Mononuclear cell (primary cell): ENCODE measurements around the gene SMPX. TPM values are rescaled to one million over a fixed set of nuclear protein-coding genes. Genes with fewer than 3 reads are reported as not detected.

Experiments
- H3K27me3 ChIP-seq: 2 replicates; pipeline ENCODE4 v1.6.0; 2011; ENCODE audit warnings: low read length, control low read depth; ENCODE audit not compliant: insufficient read depth
- H3K4me1 ChIP-seq: 2 replicates; pipeline ENCODE4 v1.5.1; 2011; ENCODE audit warnings: mild to moderate bottlenecking, low read length, control low read depth; ENCODE audit not compliant: insufficient read depth
- H3K4me3 ChIP-seq: 2 replicates; pipeline ENCODE4 v1.5.1; 2011; ENCODE audit warnings: mild to moderate bottlenecking, low read length, moderate library complexity
- H3K9me3 ChIP-seq: 2 replicates; pipeline ENCODE4 v1.5.1; 2011; ENCODE audit warnings: low read depth, mild to moderate bottlenecking, control low read depth, low read length
- total RNA-seq: library from RNA; depleted of rRNA; stranded (reverse); fragments of >200 nt; gene quantifications from one replicate; pipeline ENCODE4 v1.2.3, GENCODE V29; 2012

Gene SMPX
- total RNA-seq, 1 donor, result not detected

DNA sequence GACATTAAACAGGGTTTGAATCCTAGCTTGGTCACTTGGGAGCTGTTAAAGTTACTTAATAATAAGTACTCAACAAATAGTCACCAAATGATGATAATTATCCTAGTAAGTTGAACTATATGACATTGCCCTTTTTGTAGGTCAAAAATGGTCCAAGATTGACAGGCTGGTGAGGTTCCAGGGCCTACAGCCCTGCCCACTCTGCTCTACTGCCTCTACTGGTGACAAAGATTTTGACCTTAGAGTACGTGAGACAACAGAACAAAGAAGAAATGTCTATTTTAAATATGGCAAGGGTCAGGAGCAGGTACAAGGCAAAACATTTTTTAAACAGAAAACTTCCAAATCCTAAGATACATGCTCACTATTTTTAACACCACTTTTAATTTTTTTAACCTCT, 572 bp upstream of the SMPX start:
- no peaks in the 10 kb centered on the region for H3K4me1 ChIP-seq
- no peak overlapping the region for H3K4me3 ChIP-seq
- no peaks in the 10 kb centered on the region for H3K9me3 ChIP-seq

DNA sequence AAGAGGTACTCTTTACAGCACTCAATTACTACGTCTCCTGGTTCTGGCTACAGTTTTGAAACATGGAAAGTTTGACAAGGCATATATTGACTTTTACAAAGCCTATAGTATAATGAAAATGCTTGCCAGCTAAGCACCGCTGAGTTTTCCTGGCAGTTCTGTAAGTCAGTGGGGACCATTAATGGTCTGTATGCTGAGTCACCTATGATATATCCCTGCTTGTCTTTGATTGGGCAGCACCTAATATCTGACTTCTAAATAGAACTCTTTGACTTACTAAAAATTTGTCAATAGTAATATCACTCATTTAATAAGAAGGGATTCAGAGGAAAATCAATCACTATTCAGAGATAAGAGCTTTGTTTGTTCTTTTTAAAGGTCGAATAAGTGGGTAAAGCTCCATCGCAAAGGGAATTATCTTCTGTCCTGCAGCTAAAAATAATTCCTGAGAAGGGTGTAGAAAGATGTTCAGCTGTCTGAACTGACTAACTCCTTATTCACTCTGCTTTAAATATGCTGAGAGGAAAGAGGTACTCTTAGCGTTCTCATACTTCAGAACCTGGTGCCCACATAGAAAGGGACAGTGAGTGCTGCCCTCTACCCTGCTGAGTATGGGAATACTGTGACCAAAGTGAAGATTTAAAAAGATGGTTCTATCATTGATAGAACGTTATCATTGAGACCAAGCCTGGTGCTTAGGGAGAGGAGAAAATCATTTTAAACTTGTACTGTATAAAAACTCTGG, 959 bp downstream of the SMPX start:
- Histone ChIP-seq H3K9me3 (no peaks in the 10 kb centered on the region), H3K4me3 (no peak overlapping the region), H3K27me3 (no peaks in the 10 kb centered on the region), H3K4me1 (no peaks in the 10 kb centered on the region)

More for the DNA sequence above, 572 bp upstream of the SMPX start:
- no peaks in the 10 kb centered on the region for H3K27me3 ChIP-seq

DNA sequence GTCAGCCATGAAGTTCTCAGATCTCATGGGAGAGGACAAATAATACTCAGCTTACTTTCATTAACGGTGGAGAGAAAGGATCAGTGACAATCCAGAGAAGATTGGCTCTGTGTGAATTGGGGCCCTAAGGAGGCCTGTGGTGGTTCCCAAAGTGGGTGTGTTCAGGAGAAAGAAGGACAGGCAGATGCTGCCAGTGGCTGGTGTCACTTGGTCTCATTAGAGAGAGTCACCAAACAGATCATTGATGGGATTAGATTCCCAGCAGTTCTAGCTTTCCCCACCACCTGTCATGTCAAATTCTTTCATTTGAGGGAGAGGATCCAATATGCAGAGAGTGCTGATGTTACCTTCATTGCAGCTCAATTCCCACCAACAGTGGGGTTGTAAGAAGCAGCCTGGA, 8.0 kb downstream of the SMPX start:
- Histone ChIP-seq H3K4me1 (no peaks in the 10 kb centered on the region), H3K4me3 (no peak overlapping the region), H3K27me3 (peaks cover 4% of the 10 kb centered on the region), H3K9me3 (no peaks in the 10 kb centered on the region)

DNA sequence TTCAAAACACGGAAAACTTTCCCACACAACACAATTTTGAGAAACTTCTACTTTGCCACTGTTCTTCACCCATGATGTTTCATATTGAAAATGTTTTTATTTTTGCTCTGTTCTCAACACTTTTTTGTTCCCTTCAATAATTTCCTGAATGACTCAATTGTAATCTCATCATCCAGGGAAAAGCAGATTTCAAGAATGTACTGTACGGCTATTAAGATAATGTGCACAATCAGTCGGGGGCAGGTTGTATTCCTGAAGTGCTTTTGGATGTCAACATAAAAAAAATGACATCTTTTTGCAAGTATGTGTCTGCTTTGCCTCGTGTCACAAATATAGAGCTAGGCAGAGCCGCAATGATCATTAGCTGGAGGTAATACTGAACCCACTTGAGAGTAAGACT, 9.7 kb downstream of the SMPX start:
- H3K27me3 ChIP-seq, result peaks cover 4% of the 10 kb centered on the region
- H3K4me1 ChIP-seq, result no peaks in the 10 kb centered on the region
- no peak overlapping the region for H3K4me3 ChIP-seq
- H3K9me3 ChIP-seq, result no peaks in the 10 kb centered on the region

DNA sequence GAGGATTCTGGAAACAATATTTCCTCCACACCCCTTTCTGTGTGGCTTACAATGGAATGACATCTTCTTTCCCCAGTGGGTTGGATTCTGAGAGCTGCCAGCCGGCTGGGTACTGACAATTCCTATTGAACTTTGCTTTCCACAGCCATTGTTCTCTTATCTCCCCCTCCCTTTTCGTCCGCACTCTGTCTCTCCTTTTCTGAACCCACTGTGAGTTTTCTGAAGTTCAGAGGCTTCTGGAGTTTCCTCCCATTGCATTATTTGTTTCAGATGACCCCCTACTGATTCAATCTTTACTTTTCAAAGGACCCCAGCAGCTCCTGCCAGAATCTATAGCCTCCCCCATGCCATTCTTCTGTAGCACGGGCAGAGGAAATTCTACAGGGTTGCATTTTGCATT, 10.4 kb downstream of the SMPX start:
- no peak overlapping the region for H3K4me3 ChIP-seq
- H3K9me3 ChIP-seq, result no peaks in the 10 kb centered on the region
- peaks cover 4% of the 10 kb centered on the region for H3K27me3 ChIP-seq
- no peaks in the 10 kb centered on the region for H3K4me1 ChIP-seq

DNA sequence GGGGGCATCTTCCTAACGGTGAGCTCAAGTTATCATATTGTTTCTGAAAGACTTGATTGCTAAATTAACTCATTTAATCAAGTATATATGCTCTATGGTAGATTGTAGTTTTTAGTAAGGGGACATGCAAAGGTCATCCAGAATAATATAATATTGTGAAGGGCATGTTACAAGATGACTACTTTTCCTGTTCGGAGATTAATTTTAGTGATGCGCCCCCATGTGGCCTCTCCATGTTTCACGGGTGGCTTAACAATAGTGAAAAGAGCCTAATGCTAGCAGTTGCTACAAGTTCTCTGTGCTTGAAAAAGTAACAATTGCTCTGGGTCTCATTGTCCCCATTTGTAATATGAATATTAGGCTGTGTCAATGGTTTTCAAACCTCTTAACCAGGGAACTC, 12.2 kb downstream of the SMPX start:
- Histone ChIP-seq H3K27me3 (peaks cover 4% of the 10 kb centered on the region), H3K4me3 (no peak overlapping the region), H3K4me1 (no peaks in the 10 kb centered on the region), H3K9me3 (no peaks in the 10 kb centered on the region)

DNA sequence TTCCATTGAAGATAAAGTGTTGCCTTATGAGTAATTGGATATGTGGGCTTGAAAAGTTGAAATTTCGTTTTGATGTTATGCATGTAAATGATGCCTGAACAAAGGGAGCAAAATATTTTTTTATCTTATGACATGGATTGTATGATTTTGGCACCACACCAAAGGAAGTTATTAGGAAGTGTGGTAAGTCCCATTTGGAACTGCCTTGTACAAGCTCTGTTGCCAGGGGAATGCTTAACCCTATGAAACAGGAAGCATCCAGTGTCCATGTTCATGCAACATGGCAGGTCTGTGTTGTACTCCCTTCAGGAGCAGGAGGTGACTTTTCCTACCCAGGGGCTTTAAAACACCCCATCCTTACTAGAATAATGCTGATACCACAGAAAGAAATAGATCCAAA, 13.2 kb downstream of the SMPX start:
- no peak overlapping the region for H3K4me3 ChIP-seq
- no peaks in the 10 kb centered on the region for H3K4me1 ChIP-seq
- peaks cover 4% of the 10 kb centered on the region for H3K27me3 ChIP-seq
- no peaks in the 10 kb centered on the region for H3K9me3 ChIP-seq

DNA sequence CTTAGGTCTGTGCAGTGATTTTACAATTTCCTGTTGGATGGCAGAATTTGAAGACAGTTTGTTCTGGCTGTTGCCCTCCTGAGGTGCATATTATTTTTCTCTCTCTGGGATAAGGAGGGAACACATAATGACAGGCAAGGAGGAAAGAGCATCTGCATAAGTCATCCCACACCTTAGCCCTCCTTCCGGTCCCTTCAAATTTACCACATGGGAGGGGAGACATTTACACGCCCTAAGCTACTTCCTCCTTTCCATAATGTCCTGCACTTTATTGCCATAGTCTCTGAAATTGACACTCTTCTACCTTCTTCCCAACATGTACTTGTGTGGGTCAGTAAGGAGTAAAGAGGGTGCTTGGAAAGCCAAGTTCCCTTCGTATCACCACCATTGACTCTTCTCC, 13.9 kb downstream of the SMPX start:
- H3K27me3 ChIP-seq, result peaks cover 4% of the 10 kb centered on the region
- H3K4me1 ChIP-seq, result no peaks in the 10 kb centered on the region
- H3K9me3 ChIP-seq, result no peaks in the 10 kb centered on the region
- H3K4me3 ChIP-seq, result no peak overlapping the region

DNA sequence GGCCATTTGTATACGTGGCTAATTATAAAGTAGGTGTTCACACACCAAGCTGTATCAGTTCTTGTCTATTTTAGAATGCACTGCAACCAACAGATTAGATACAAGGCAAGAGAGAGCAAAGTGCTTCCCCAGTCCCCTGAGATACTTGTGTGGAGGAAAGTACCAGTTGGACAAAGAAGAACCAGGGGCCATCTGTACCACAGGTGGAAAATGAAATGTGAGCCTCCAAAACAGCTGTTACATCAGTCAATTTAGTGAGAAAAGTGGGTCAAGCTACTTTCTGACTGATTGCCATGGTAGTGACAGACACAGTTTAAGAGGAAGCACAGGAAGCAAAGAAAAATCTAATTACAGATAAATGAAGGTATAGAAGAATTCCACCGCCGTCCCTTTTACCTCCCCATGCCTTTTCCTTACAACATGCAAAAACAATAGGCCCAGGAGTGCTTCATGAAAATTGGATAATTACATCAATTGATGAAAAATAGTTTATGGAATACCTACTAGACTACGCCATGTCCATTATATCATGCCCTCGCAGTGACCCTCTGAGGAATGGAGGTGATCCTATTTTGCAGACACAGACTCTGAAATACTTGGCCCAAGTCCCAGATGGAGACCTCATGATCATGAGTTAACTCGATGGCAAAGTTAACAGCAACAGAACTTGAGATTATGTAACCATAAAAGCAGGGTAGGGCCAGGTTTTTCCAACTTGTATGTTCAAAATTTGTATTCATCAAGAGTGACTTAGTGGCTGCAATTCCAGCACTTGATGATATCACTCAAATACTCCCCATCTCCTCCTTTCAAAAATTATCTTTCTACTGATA, 15.8 kb downstream of the SMPX start:
- H3K9me3 ChIP-seq, result no peaks in the 10 kb centered on the region

DNA sequence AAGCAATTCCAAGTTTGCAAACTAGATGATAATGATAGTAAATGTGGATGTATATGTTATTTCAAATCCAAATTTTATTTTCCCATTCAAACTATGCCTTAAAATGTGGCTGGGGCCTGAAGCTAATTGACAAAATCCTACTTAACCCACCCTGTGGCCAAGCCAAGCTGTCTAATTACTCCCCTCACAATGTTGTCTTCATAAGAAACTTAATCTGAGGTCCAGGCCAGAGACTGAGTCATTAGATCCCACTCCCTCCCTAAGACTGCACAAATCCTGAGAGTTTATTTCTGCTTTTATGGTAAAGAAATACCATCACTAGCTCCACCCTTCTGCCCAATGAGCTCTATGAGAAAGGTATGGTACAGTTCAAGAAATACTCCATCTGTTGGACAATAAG, 16.6 kb downstream of the SMPX start:
- H3K4me3 ChIP-seq, result no peak overlapping the region

More for the DNA sequence above, 15.8 kb downstream of the SMPX start:
- Histone ChIP-seq H3K27me3 (peaks cover 4% of the 10 kb centered on the region), H3K4me1 (no peaks in the 10 kb centered on the region), H3K4me3 (no peak overlapping the region)

DNA sequence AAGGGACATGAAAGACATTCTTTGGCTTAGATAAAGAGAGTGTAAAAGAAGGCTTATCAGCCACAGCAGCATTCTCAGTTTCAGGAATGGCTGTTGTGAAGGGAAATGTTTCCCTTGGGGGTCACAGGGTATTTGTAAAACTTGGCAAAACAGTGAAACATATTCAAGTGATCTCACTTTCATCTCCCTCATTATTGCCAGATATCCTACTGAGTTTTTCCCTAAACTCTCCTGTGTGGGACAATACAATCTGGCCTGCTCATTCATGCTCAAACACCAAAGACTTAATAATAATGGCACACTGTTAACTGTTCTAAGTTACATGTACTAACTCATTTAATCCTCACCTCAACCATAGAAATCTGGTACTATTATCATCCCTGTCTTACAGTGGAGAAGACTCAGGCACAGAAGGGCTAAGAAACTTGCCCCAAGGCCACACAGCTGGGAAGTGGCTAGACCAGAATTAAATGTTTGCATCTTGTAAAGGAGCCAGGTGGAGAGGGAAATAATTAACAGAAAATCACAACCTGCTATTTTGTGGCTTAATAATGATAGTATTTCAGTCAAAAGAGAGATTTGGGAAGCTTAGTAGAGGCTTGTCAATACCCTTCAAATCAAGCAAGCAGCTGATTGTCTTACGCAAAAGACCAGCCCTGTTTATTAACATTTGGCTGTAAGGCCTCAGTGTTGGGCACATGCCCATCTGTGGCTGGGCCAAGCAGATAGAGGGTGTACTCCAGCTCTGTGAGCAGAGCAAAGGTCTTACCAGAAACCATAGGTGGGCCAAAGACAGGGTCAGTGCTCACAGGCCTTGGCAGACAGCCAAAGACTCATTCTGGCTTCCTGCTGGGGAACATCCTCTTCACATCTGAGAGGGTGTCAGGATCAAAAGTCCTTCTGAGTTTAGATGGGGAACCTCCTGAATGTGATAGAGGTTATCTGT, 17.3 kb downstream of the SMPX start:
- Histone ChIP-seq H3K4me3 (no peak overlapping the region), H3K27me3 (no peaks in the 10 kb centered on the region), H3K4me1 (no peaks in the 10 kb centered on the region), H3K9me3 (no peaks in the 10 kb centered on the region)

More for the DNA sequence above, 16.6 kb downstream of the SMPX start:
- Histone ChIP-seq H3K9me3 (no peaks in the 10 kb centered on the region), H3K27me3 (peaks cover 3% of the 10 kb centered on the region), H3K4me1 (no peaks in the 10 kb centered on the region)

DNA sequence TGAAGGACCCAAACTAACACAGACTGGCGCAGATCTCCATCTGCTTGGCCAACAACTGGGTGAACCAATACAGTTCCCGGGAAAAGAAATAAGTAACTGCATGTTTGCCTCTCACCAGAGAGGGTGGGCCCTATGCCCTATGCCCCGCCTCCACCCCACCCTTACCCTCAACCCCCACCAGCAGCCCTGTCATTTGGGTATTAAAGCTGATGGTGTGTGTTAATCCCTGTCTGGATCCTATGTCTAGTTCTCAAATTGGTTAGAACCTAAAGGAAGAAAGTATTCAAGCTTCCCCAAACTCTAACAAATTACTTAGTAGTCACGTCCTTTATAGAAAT, 19.0 kb downstream of the SMPX start:
- Histone ChIP-seq H3K4me3 (no peak overlapping the region), H3K9me3 (no peaks in the 10 kb centered on the region), H3K4me1 (no peaks in the 10 kb centered on the region), H3K27me3 (no peaks in the 10 kb centered on the region)

DNA sequence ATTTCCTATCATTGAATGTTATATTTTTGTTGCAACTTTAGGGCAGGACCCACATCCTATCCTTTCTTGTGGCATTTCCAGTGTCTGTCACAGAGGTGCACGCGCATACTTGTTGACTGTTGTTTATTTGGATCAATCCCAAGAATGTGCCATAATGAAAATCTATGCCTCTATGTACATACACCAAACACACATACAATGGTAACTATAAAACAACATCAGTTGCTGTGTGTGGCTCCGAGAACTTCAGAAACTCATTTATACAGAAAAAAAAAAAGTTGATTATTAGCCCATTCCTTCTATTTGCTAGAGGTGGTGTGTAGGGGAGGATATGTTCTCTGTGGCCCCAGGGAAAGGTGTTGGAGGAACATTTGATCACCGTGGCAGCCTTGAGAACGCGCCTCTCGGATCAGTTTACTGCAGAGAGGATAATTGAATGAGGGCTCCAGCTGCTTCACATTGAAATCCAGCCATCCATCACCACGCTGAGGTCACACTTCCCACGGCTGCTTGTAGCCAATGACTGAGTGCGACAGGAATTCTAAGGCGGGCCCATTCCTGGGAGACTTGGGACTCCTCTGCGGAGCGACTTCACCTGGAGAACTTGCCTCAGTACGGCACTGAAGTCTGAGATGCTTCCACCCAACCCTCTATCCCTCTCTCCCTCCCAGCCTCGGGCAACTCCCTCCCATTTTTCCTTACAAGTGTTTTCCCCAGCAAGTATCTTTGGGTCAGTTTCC, 19.5 kb downstream of the SMPX start:
- H3K27me3 ChIP-seq, result no peaks in the 10 kb centered on the region
- H3K4me1 ChIP-seq, result no peaks in the 10 kb centered on the region
- no peak overlapping the region for H3K4me3 ChIP-seq
- H3K9me3 ChIP-seq, result no peaks in the 10 kb centered on the region

DNA sequence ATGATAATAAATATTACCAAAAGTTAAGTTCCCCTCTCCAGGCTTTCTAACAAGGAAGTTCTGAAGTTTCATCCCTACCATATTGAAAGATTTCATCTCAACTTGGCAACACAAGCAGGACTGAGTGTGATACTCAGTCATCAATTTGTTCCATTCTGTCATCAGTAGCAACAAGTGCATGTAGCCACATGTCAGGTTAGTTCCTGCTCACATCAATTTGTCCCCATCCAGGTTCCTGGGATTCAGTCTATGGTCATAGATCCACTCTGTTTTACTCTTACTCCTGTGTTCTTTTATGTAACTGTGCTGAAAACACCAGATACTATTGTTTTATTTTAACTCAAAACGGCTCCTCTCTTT, 22.2 kb downstream of the SMPX start:
- H3K4me3 ChIP-seq, result no peak overlapping the region
- H3K27me3 ChIP-seq, result no peaks in the 10 kb centered on the region
- H3K9me3 ChIP-seq, result no peaks in the 10 kb centered on the region
- H3K4me1 ChIP-seq, result no peaks in the 10 kb centered on the region
